Activated CD4-positive, CD25-positive, alpha-beta regulatory T cell treated with anti-CD3 and anti-CD28 coated beads, Interleukin-2, amount 50 U/mL, for 72 hours (primary cell): ENCODE results near the gene PREX1.
A peak's percentile ranks its signal among the peaks of the same experiment; 100 is the strongest.

Experiments used
- DNase-seq: peaks from one replicate; pipeline ENCODE4 v3.0.0; 2021

The PREX1 gene

GRCh38 chr20:48597521-48598302 is 230.1 kb downstream of the PREX1 start:
- peak; percentile 26 for DNase-seq

GRCh38 chr20:48596334-48596898 is 231.4 kb downstream of the PREX1 start:
- no peak for DNase-seq

- no peak for DNase-seq
Measured at GRCh38 chr20:48595495-48596333, 232.1 kb downstream of the PREX1 start.

GRCh38 chr20:48594533-48594932 is 233.3 kb downstream of the PREX1 start:
- no peak for DNase-seq

- peak; percentile 2 for DNase-seq
Measured at GRCh38 chr20:48592107-48592940, 235.5 kb downstream of the PREX1 start.

- no peak for DNase-seq
Measured at GRCh38 chr20:48586730-48587129, 241.1 kb downstream of the PREX1 start.

- DNase-seq, result no peak
Measured at GRCh38 chr20:48585061-48585870, 242.5 kb downstream of the PREX1 start.

- no peak for DNase-seq
Measured at GRCh38 chr20:48584391-48585060, 243.3 kb downstream of the PREX1 start.

- no peak for DNase-seq
Measured at GRCh38 chr20:48583801-48584200, 244.0 kb downstream of the PREX1 start.

- no peak for DNase-seq
Measured at GRCh38 chr20:48583171-48583570, 244.6 kb downstream of the PREX1 start.

GRCh38 chr20:48582673-48582985 is 245.2 kb downstream of the PREX1 start:
- no peak for DNase-seq

- DNase-seq, result no peak
Measured at GRCh38 chr20:48581167-48581566, 246.6 kb downstream of the PREX1 start.

GRCh38 chr20:48578397-48579098 is 249.3 kb downstream of the PREX1 start:
- no peak for DNase-seq

- no peak for DNase-seq
Measured at GRCh38 chr20:48577557-48577956, 250.2 kb downstream of the PREX1 start.

- no peak for DNase-seq
Measured at GRCh38 chr20:48574383-48574782, 253.4 kb downstream of the PREX1 start.
